Measurements from ENCODE around the gene AZI2. TPM values are rescaled to one million over a fixed set of nuclear protein-coding genes. Genes with fewer than 3 reads are reported as not detected.

AZI2 gene
- total RNA-seq (2011; cell fraction: chromatin; rRNA removed; ENCODE audit: low replicate concordance), result 22.6 and 96.7 TPM in 2 replicates
- 13.2 and 20.0 TPM in 2 replicates for total RNA-seq (2011; cell fraction: nucleolus; rRNA removed)
- total RNA-seq (2011; cell fraction: nucleoplasm; rRNA removed), result 41.9 and 68.2 TPM in 2 replicates
- total RNA-seq (2014; rRNA removed), result 28.5 and 35.5 TPM in 2 replicates
- total RNA-seq (2014; rRNA removed; fragmentation: Illumina TruSeq; extraction: Trizol), result 70.2 and 77.3 TPM in 2 replicates
- total RNA-seq (2015; rRNA removed; fragmentation: Illumina TruSeq; extraction: Trizol), result 62.1 and 63.8 TPM in 2 replicates
- total RNA-seq (2021), result 54.9 and 61.5 TPM in 2 replicates
- polyA plus RNA-seq (2011; rRNA removed), result 87.2 and 96.3 TPM in 2 replicates
- polyA plus RNA-seq (2011; cell fraction: cytosol; rRNA removed), result 18.7 and 33.0 TPM in 2 replicates
- 65.7 and 132 TPM in 2 replicates for polyA plus RNA-seq (2011; cell fraction: nucleus; rRNA removed)
- 62.8 and 91.2 TPM in 2 replicates for polyA plus RNA-seq (2012)
- polyA plus RNA-seq (2014; fragmentation: Illumina TruSeq; extraction: Trizol), result 78.7 and 89.9 TPM in 2 replicates
- polyA plus RNA-seq (2014; fragmentation: Nextera tagmentation; extraction: Ambion mirVana), result 10 to 100 TPM; 72.0 to 90.2 TPM
- polyA plus RNA-seq (2014; rRNA removed), result 43.6 and 46.9 TPM in 2 replicates
- polyA minus RNA-seq (2011; rRNA and poly(A)+ RNA removed), result 73.3 and 93.8 TPM in 2 replicates
- polyA minus RNA-seq (2011; cell fraction: cytosol; rRNA and poly(A)+ RNA removed), result 26.6 and 33.4 TPM in 2 replicates
- polyA minus RNA-seq (2011; cell fraction: nucleus; rRNA and poly(A)+ RNA removed), result 59.8 and 112 TPM in 2 replicates
- percentile 85 among the genes with signal in this experiment for Bru-seq, nascent RNA
- BruChase-seq, experiment 1, labeled RNA remaining after a 2-hour chase, result percentile 86 among the genes with signal in this experiment
- percentile 87 among the genes with signal in this experiment for BruChase-seq, experiment 2, labeled RNA remaining after a 6-hour chase
- long read RNA-seq, experiment 1, full-length matches to known transcripts, result 119 of 168 reads
- long read RNA-seq, experiment 1, partial matches to known transcripts, result 7 of 168 reads
- long read RNA-seq, experiment 1, other reads (novel, unspliced or antisense), result 42 of 168 reads
- long read RNA-seq, experiment 2, full-length matches to known transcripts, result 25 of 44 reads
- long read RNA-seq, experiment 2, partial matches to known transcripts, result 7 of 44 reads
- long read RNA-seq, experiment 2, other reads (novel, unspliced or antisense), result 12 of 44 reads
- long read RNA-seq, experiment 3, full-length matches to known transcripts, result 73 of 74 reads
- long read RNA-seq, experiment 3, partial matches to known transcripts, result 0 of 74 reads
- long read RNA-seq, experiment 3, other reads (novel, unspliced or antisense), result 1 of 74 reads

- FAIRE-seq, result peak; percentile 80
- TF ChIP-seq CHD1 (IDR thresholded peaks at IDR 0.05; ENCODE audit: low read length), result peak; percentile 57
- TF ChIP-seq ILK (tag; IDR thresholded peaks at IDR 0.05; ENCODE audit: borderline replicate concordance, low read depth), result no peak
- peak; percentile 97; the same call in 1 of the 2 replicates for TF ChIP-seq PREB (CRISPR knock-in tag; IDR thresholded peaks at IDR 0.05)
- TF ChIP-seq ZNF239 (CRISPR knock-in tag; IDR thresholded peaks at IDR 0.05), result no peak
- peak; percentile 56 for TF ChIP-seq TOE1 (IDR thresholded peaks at IDR 0.05; ENCODE audit: borderline replicate concordance)
- no peak for TF ChIP-seq TOE1 (CRISPR knock-in tag; IDR thresholded peaks at IDR 0.05; ENCODE audit: borderline replicate concordance, low read depth)
- peak; percentile 39 for TF ChIP-seq FOSL1 (tag; conservative IDR thresholded peaks at IDR 0.05)
- TF ChIP-seq SNRNP70 (optimal IDR thresholded peaks at IDR 0.05; ENCODE audit: low read depth, low read length), result no peak
- no peak for TF ChIP-seq NELFE (IDR thresholded peaks at IDR 0.05; ENCODE audit: insufficient read depth, insufficient read length)
- TF ChIP-seq SMAD3 (CRISPR knock-in tag; conservative IDR thresholded peaks at IDR 0.05), result 0 out of 2 replicates have a peak, but pooled peaks have one; percentile 5
- TF ChIP-seq SETDB1 (IDR thresholded peaks at IDR 0.05; ENCODE audit: low read length), result peak; percentile 45
- TF ChIP-seq ZNF584 (CRISPR knock-in tag; IDR thresholded peaks at IDR 0.05; ENCODE audit: low read depth), result no peak
- TF ChIP-seq GTF2F1 (IDR thresholded peaks at IDR 0.05; ENCODE audit: low read depth, low read length), result peak; percentile 37
- TF ChIP-seq SAFB (IDR thresholded peaks at IDR 0.05; ENCODE audit: borderline replicate concordance, low read depth, low read length), result peak; percentile 90
- peak; percentile 79 for TF ChIP-seq SMAD4 (CRISPR knock-in tag; conservative IDR thresholded peaks at IDR 0.05)
Measured at GRCh38 chr3:28348629-28349468, at the start of gene AZI2, which contains the start of gene ZCWPW2. Gene AZI2, minus strand, starts transcription at chr3:28348824. Its CDS starts 8,207 bp downstream, at chr3:28340617. Gene ZCWPW2, plus strand, starts transcription at chr3:28348721. Its CDS starts 64,348 bp downstream, at chr3:28413069.

More at GRCh38 chr3:28348629-28349468, at the start of gene AZI2, which contains the start of gene ZCWPW2:
- peaks cover 4 to 10% of the 10 kb centered on the region in 2 experiments; a peak in 3 of 5 replicates for H3K4me1 ChIP-seq (replicated peaks in 1 of 2; ENCODE audit: control insufficient read depth in 2 of 2, insufficient read depth in 2 of 2, low read length in 2 of 2)
- H3K27ac ChIP-seq (ENCODE audit: extremely low read depth, low read depth, low read length), result peak within 1 kb of the TSS; percentile 99
- BruUV-seq (replicated peaks), result no TSS peak
- no peaks in the 10 kb centered on the region for H4K20me1 ChIP-seq (replicated peaks; ENCODE audit: control insufficient read depth, insufficient read depth, low read length)
- no peaks in the 10 kb centered on the region for H3K9me1 ChIP-seq (ENCODE audit: control insufficient read depth, insufficient read depth, low read length)
- H3K27me3 ChIP-seq (ENCODE audit: control insufficient read depth in 2 of 2, insufficient read depth in 2 of 2, low read length in 2 of 2), result no peaks in the 10 kb centered on the region
- ATAC-seq (peak; percentile 93), DNase-seq (ENCODE audit: extremely low read depth in 1 of 4, low spot score in 3 of 4) (peak; percentile 88 to 99 (median 90))
- intact Hi-C loops (cut with micrococcal nuclease), result loop anchor here (2.0 kb wide), 1 partner anchor 108 kb away; the partner anchor contains the start of gene CMC1
- peak within 1 kb of the TSS; percentile 97 for H2AFZ ChIP-seq (ENCODE audit: low read depth, low read length)
- peak within 1 kb of the TSS; percentile 65 for H3K4me3 ChIP-seq
- peaks cover 60% of the 10 kb centered on the region for H3K79me2 ChIP-seq (ENCODE audit: control insufficient read depth, insufficient read depth, low read length)
- in situ Hi-C loops (cut with MboI), result no loop called here
- 0 out of 3 replicates have a peak, but pooled peaks cover 6% of the 10 kb centered on the region for H3K36me3 ChIP-seq (ENCODE audit: control insufficient read depth, insufficient read depth, low read length)
- peak within 1 kb of the TSS; percentile 91 for H3K4me2 ChIP-seq (ENCODE audit: insufficient read depth, low read length)
- ChIA-PET POLR2A (interaction anchor here (0.6 to 1.9 kb wide), 13 partner anchors 8 to 134 kb away, joined by 3 to 8 read pairs (median 3); no protein-coding TSS in a partner anchor), CTCF (ENCODE audit: low intra/inter-chr PET ratio) (no interaction called here)
- peak within 1 kb of the TSS; percentile 91 to 95 for H3K9ac ChIP-seq (ENCODE audit: insufficient read depth in 1 of 2, low read depth in 2 of 2, low read length in 2 of 2)
- WGBS (ENCODE audit: insufficient coverage, low coverage, missing lambda C conversion rate), result under 1% methylated on average over 70 of the region's 83 CpGs
- H3K9me3 ChIP-seq (replicated peaks; ENCODE audit: control insufficient read depth, insufficient read depth, low read depth, low read length), result no peaks in the 10 kb centered on the region

Data from K562 (cell line).